Neural progenitor cell (in vitro differentiated cells): ENCODE data around the gene SKI.

ENCODE experiments used
- CTCF ChIP-seq: fragments of 200-600 bp; sonication (generic); IDR thresholded peaks from 2 replicates; pipeline ENCODE4 v1.5.1; 2017; ENCODE audit warnings: antibody characterized with exemption, mild to moderate bottlenecking
- EZH2 ChIP-seq: fragments of 200-600 bp; sonication (generic); IDR thresholded peaks from 2 replicates; pipeline ENCODE4 v1.6.1; 2017; ENCODE audit warnings: antibody characterized with exemption, mild to moderate bottlenecking, moderate library complexity

DNA sequence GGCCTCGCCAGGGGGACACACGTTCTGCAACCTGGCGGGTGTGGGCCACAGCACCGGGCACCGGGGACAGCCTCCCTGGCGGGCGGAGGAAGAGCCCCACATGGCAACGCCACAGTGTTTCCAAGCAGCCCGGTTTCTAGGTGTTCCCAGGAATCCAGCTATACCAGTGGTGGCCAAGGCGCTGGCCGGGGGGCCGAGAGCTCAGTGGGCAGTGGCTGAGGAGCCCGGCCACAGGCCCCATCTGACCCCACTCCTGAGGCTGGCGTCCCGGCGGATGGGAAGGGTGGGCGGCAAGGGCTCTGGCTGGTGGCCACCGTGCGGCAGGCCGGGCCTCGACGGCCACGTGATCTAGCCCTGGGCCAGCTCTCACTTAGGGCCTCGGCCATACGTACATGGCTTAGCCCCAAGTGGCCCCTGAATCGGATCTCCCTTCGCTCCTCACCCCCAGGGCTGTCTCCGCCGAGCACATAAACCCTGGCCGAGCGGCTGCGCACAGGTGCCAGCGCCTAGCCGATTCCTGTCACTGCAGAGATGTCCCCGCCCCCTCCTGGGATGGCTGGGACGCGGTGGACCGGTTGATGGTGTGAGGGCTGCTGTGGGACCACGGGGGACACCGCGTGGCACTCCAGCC lies 94.6 kb downstream of the SKI start:
- TF ChIP-seq CTCF, result no peak
- no peak for TF ChIP-seq EZH2
